Mesendoderm (in vitro differentiated cells): ENCODE results near the gene LZTR1.

ENCODE experiments used
- DNase-seq: peaks from one replicate; pipeline ENCODE4 v3.0.0; 2013
- H2AK5ac ChIP-seq: 2 replicates; pipeline ENCODE4 v1.6.1; 2013; ENCODE audit warnings: low read length, inconsistent platforms
- H2BK120ac ChIP-seq: 2 replicates; pipeline ENCODE4 v1.6.1; 2013; ENCODE audit warnings: low read depth, mild to moderate bottlenecking, low read length, moderate library complexity, mixed read lengths
- H2BK15ac ChIP-seq: replicated peaks from 2 replicates; pipeline ENCODE4 v1.6.1; 2013; ENCODE audit warnings: low read depth, mild to moderate bottlenecking, moderate library complexity
- H2BK5ac ChIP-seq: 2 replicates; pipeline ENCODE4 v1.6.1; 2013; ENCODE audit warnings: low read length, inconsistent platforms
- H3K18ac ChIP-seq: 2 replicates; pipeline ENCODE4 v1.6.1; 2013; ENCODE audit warnings: mild to moderate bottlenecking, low read length, mixed read lengths
- H3K23ac ChIP-seq: one replicate; pipeline ENCODE4 v1.6.1; 2013; ENCODE audit warnings: low read length
- H3K27ac ChIP-seq: 2 replicates; pipeline ENCODE4 v1.5.1; 2013; ENCODE audit warnings: low read depth, mild to moderate bottlenecking, inconsistent platforms, low read length, moderate library complexity
- H3K27me3 ChIP-seq: 2 replicates; pipeline ENCODE4 v1.6.1; 2013; ENCODE audit warnings: low read length, control low read depth, mild to moderate bottlenecking, inconsistent platforms; ENCODE audit not compliant: insufficient read depth, poor library complexity
- H3K36me3 ChIP-seq: 2 replicates; pipeline ENCODE4 v1.6.1; 2013; ENCODE audit warnings: low read length, inconsistent platforms; ENCODE audit not compliant: control insufficient read depth, insufficient read depth
- H3K4ac ChIP-seq: one replicate; pipeline ENCODE4 v1.6.1; 2013; ENCODE audit warnings: low read depth, mild to moderate bottlenecking, low read length, moderate library complexity
- H3K4me1 ChIP-seq: 2 replicates; pipeline ENCODE4 v1.6.1; 2013; ENCODE audit warnings: low read depth, low read length, inconsistent platforms; ENCODE audit not compliant: control insufficient read depth
- H3K4me2 ChIP-seq: 2 replicates; pipeline ENCODE4 v1.6.1; 2013; ENCODE audit warnings: low read length
- H3K4me3 ChIP-seq: 2 replicates; pipeline ENCODE4 v1.5.1; 2013; ENCODE audit warnings: mild to moderate bottlenecking, low read length
- H3K56ac ChIP-seq: one replicate; pipeline ENCODE4 v1.6.1; 2013; ENCODE audit warnings: low read length
- H3K79me1 ChIP-seq: 2 replicates; pipeline ENCODE4 v1.6.1; 2013; ENCODE audit warnings: low read length, inconsistent platforms
- H3K79me2 ChIP-seq: 2 replicates; pipeline ENCODE4 v1.6.1; 2013; ENCODE audit warnings: mild to moderate bottlenecking, low read length; ENCODE audit not compliant: control insufficient read depth, insufficient read depth
- H3K9ac ChIP-seq: 2 replicates; pipeline ENCODE4 v1.6.1; 2013; ENCODE audit warnings: low read length, inconsistent platforms
- H4K5ac ChIP-seq: one replicate; pipeline ENCODE4 v1.6.1; 2013; ENCODE audit warnings: low read length
- H4K8ac ChIP-seq: one replicate; pipeline ENCODE4 v1.6.1; 2013; ENCODE audit warnings: low read depth, mild to moderate bottlenecking, control low read depth, low read length, moderate library complexity
- WGBS: extraction: QIAGEN DNeasy Blood & Tissue Kit; methylation state at CpG from one replicate; pipeline ENCODE4 v1.1.7; 2013; ENCODE audit warnings: low lambda C conversion rate, missing lambda C conversion rate; ENCODE audit not compliant: insufficient coverage; ENCODE audit errors: extremely low coverage; 5-methylcytosine and 5-hydroxymethylcytosine counted together

The LZTR1 gene

GRCh38 chr22:21012446-21013407 is 30.6 kb downstream of the LZTR1 start:
- Histone ChIP-seq H3K4me1 (peaks cover 5% of the 10 kb centered on the region), H3K4me2 (no peak overlapping the region), H3K27me3 (no peaks in the 10 kb centered on the region), H2BK5ac (no peak overlapping the region), H4K5ac (no peak overlapping the region), H3K56ac (peak overlapping the region; percentile 15), H2BK15ac (no peak overlapping the region), H3K23ac (peak overlapping the region; percentile 66), H3K79me2 (no peaks in the 10 kb centered on the region), H3K4me3 (no peak overlapping the region), H3K27ac (no peak overlapping the region), H4K8ac (no peak overlapping the region), H2BK120ac (no peak overlapping the region), H3K18ac (no peak overlapping the region), H3K36me3 (no peaks in the 10 kb centered on the region), H3K4ac (no peak overlapping the region), H3K79me1 (peaks cover 2% of the 10 kb centered on the region), H2AK5ac (no peak overlapping the region), H3K9ac (no peak overlapping the region)
- DNase-seq = no peak
- no CpG with 5 or more reads among the region's 14 CpGs for WGBS

- DNase-seq = no peak
- no peaks in the 10 kb centered on the region for H3K79me2 ChIP-seq
- peak overlapping the region; percentile 77 for H3K9ac ChIP-seq
- H3K23ac ChIP-seq = no peak overlapping the region
- H3K79me1 ChIP-seq = peaks cover 2% of the 10 kb centered on the region
- peak overlapping the region; percentile 91 for H3K56ac ChIP-seq
- no CpG with 5 or more reads among the region's 24 CpGs for WGBS
- peak overlapping the region; percentile 37 for H3K4me3 ChIP-seq
- peak overlapping the region; percentile 81 for H2BK5ac ChIP-seq
- no peak overlapping the region for H4K8ac ChIP-seq
- H3K4me2 ChIP-seq = peak overlapping the region; percentile 77
- H2BK15ac ChIP-seq = no peak overlapping the region
- no peak overlapping the region for H2AK5ac ChIP-seq
- H3K27ac ChIP-seq = peak overlapping the region; percentile 68
- H3K4ac ChIP-seq = peak overlapping the region; percentile 46
- H3K27me3 ChIP-seq = no peaks in the 10 kb centered on the region
- H2BK120ac ChIP-seq = no peak overlapping the region
- H3K4me1 ChIP-seq = peaks cover 5% of the 10 kb centered on the region
- H4K5ac ChIP-seq = no peak overlapping the region
- H3K18ac ChIP-seq = peak overlapping the region; percentile 62
- no peaks in the 10 kb centered on the region for H3K36me3 ChIP-seq
Observed at GRCh38 chr22:21013657-21014201, 31.6 kb downstream of the LZTR1 start.

GRCh38 chr22:21014202-21014725 is 32.2 kb downstream of the LZTR1 start:
- Histone ChIP-seq H3K56ac (peak overlapping the region; percentile 91), H3K23ac (no peak overlapping the region), H2BK120ac (no peak overlapping the region), H2BK5ac (no peak overlapping the region), H3K27ac (peak overlapping the region; percentile 3), H3K36me3 (no peaks in the 10 kb centered on the region), H3K4me2 (peak overlapping the region; percentile 77), H3K79me2 (no peaks in the 10 kb centered on the region), H4K5ac (no peak overlapping the region), H3K18ac (no peak overlapping the region), H3K4me3 (no peak overlapping the region), H3K4me1 (peaks cover 5% of the 10 kb centered on the region), H3K4ac (no peak overlapping the region), H3K79me1 (peaks cover 2% of the 10 kb centered on the region), H4K8ac (no peak overlapping the region), H2AK5ac (no peak overlapping the region), H3K27me3 (no peaks in the 10 kb centered on the region), H2BK15ac (no peak overlapping the region), H3K9ac (peak overlapping the region; percentile 77)
- peak; percentile 98 for DNase-seq
- no CpG with 5 or more reads among the region's 40 CpGs for WGBS

- Histone ChIP-seq H3K4me2 (peak within 1 kb of the TSS; percentile 77), H2BK120ac (no peak within 1 kb of the TSS), H3K23ac (no peak within 1 kb of the TSS), H3K56ac (peak within 1 kb of the TSS; percentile 91), H3K79me1 (peaks cover 2% of the 10 kb centered on the region), H3K79me2 (no peaks in the 10 kb centered on the region), H4K5ac (no peak within 1 kb of the TSS), H3K36me3 (no peaks in the 10 kb centered on the region), H3K9ac (peak within 1 kb of the TSS; percentile 77), H3K27ac (peak within 1 kb of the TSS; percentile 68), H2BK5ac (peak within 1 kb of the TSS; percentile 81), H3K27me3 (no peaks in the 10 kb centered on the region), H4K8ac (no peak within 1 kb of the TSS), H3K4me3 (no peak within 1 kb of the TSS), H3K4me1 (peaks cover 5% of the 10 kb centered on the region), H3K4ac (no peak within 1 kb of the TSS), H2BK15ac (no peak within 1 kb of the TSS), H2AK5ac (no peak within 1 kb of the TSS), H3K18ac (peak within 1 kb of the TSS; percentile 62)
- WGBS = no CpG with 5 or more reads among the region's 12 CpGs
- peak; percentile 90 for DNase-seq
Observed at GRCh38 chr22:21014726-21015465, 32.8 kb downstream of the LZTR1 start, which contains the start of gene P2RX6. Gene P2RX6 (plus strand): TSS chr22:21015165. CDS start chr22:21015175, 10 bp downstream.

GRCh38 chr22:21015466-21016006 is 33.4 kb downstream of the LZTR1 start:
- Histone ChIP-seq H3K79me1 (peaks cover 2% of the 10 kb centered on the region), H3K9ac (no peak overlapping the region), H3K18ac (no peak overlapping the region), H3K27me3 (no peaks in the 10 kb centered on the region), H2BK120ac (no peak overlapping the region), H3K27ac (no peak overlapping the region), H3K4me2 (no peak overlapping the region), H2BK15ac (no peak overlapping the region), H4K8ac (no peak overlapping the region), H3K23ac (no peak overlapping the region), H2AK5ac (no peak overlapping the region), H3K56ac (peak overlapping the region; percentile 65), H3K79me2 (no peaks in the 10 kb centered on the region), H2BK5ac (no peak overlapping the region), H3K4me3 (no peak overlapping the region), H3K4ac (no peak overlapping the region), H3K4me1 (peaks cover 5% of the 10 kb centered on the region), H3K36me3 (no peaks in the 10 kb centered on the region), H4K5ac (no peak overlapping the region)
- DNase-seq = no peak
- no CpG with 5 or more reads among the region's 10 CpGs for WGBS
